NCI-H2029 (cell line): ENCODE data around the gene SHROOM3.

Experiments used
- DNase-seq: peaks from one replicate; lab custom pipeline; 2025; lab: John Stamatoyannopoulos, UW

SHROOM3 gene

GRCh38 chr4:76540486-76540885, 105.5 kb downstream of the SHROOM3 start:
- DNase-seq: no peak

- no peak for DNase-seq
Measured at GRCh38 chr4:76543378-76543777, 108.3 kb downstream of the SHROOM3 start.

- DNase-seq: no peak
Measured at GRCh38 chr4:76544725-76545124, 109.7 kb downstream of the SHROOM3 start.

- DNase-seq: no peak
Measured at GRCh38 chr4:76545226-76545884, 110.3 kb downstream of the SHROOM3 start.

GRCh38 chr4:76546327-76546726, 111.3 kb downstream of the SHROOM3 start:
- DNase-seq: no peak

- no peak for DNase-seq
Measured at GRCh38 chr4:76546759-76547742, 112.0 kb downstream of the SHROOM3 start.

- DNase-seq: no peak
Measured at GRCh38 chr4:76548704-76549103, 113.7 kb downstream of the SHROOM3 start.

GRCh38 chr4:76549765-76550164, 114.7 kb downstream of the SHROOM3 start:
- no peak for DNase-seq

- no peak for DNase-seq
Measured at GRCh38 chr4:76550966-76551780, 116.1 kb downstream of the SHROOM3 start.

- DNase-seq: no peak
Measured at GRCh38 chr4:76554630-76555029, 119.6 kb downstream of the SHROOM3 start.

GRCh38 chr4:76556452-76556851, 121.4 kb downstream of the SHROOM3 start:
- DNase-seq: no peak

- no peak for DNase-seq
Measured at GRCh38 chr4:76558396-76559235, 123.6 kb downstream of the SHROOM3 start.

GRCh38 chr4:76559236-76560071, 124.4 kb downstream of the SHROOM3 start:
- no peak for DNase-seq

- no peak for DNase-seq
Measured at GRCh38 chr4:76562161-76562560, 127.1 kb downstream of the SHROOM3 start.

GRCh38 chr4:76562836-76563453, 127.9 kb downstream of the SHROOM3 start:
- no peak for DNase-seq

GRCh38 chr4:76563454-76564122, 128.6 kb downstream of the SHROOM3 start:
- no peak for DNase-seq

GRCh38 chr4:76564123-76564915, 129.3 kb downstream of the SHROOM3 start:
- no peak for DNase-seq

- DNase-seq: no peak
Measured at GRCh38 chr4:76568262-76568661, 133.2 kb downstream of the SHROOM3 start.

- DNase-seq: no peak
Measured at GRCh38 chr4:76569225-76569624, 134.2 kb downstream of the SHROOM3 start.
